HG02759 (cell line): ENCODE measurements around the gene ATG16L2.
A peak's percentile ranks its signal among the peaks of the same experiment; 100 is the strongest.
"Not testable (repeated sequence)": the region's sequence is repeated elsewhere in the genome, so short reads cannot be mapped to it uniquely, and the experiment has no call there.

Source experiments
- ATAC-seq: cut with Tn5 transposase; IDR thresholded peaks from one replicate; pipeline ENCODE4 v1.9.1; 2021; ENCODE audit warnings: mild to moderate bottlenecking, moderate library complexity; ENCODE audit not compliant: unreplicated experiment

ATG16L2 gene

GRCh38 chr11:72824811-72825505 is 10.7 kb downstream of the ATG16L2 start:
- no peak for ATAC-seq

- ATAC-seq = no peak
Observed at GRCh38 chr11:72825661-72826060, 11.4 kb downstream of the ATG16L2 start.

DNA sequence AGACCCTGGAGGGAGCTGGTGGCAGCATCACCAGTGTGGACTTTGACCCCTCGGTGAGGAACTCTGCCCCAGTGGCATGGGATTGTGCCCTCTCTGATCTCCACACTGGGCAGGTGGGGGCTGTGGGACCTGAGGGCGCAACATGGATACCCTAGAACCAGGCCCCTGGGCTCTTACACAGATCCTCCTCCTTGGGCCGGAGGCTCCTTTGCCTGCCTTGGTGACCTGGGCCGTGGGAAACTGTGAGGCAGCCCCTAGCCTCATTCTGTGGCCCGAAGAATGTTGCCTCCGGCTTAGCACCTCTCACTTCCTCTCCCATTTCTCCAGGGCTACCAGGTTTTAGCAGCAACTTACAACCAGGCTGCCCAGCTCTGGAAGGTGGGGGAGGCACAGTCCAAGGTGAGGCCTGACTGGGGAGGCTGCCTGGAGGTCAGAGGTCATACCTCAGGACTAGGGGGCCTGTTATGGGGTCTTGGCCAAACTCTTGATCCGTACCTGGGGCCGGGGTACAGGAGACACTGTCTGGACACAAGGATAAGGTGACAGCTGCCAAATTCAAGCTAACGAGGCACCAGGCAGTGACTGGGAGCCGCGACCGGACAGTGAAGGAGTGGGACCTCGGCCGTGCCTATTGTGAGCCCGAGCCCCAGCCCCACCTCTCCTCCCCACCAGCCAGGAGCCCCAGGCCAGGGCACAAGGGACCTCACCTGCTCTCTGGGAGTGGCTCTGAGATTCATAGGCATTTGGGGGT is 12.2 kb downstream of the ATG16L2 start:
- ATAC-seq = no peak

DNA sequence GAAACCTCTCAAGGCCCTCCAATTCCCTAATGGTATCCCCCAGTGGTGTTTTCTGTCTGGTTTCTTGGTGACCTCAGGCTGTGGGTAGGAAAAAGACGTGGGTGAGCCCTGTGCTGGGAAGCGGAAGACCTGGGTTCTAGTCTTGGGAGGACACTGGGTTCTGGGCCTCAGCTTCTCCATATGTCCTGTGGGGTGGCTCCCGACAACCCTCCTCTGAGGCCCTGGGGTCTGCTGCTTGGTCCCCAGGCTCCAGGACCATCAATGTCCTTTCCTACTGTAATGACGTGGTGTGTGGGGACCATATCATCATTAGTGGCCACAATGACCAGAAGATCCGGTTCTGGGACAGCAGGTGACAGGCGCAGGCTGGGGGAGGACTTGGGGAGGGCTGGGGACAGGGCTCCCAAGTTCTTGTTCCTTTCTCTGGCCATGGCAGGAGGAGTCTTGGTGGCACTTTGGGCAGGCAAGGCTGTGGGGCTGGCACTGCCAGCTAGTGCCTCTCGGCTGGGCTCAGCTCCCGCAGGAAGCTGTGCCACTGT is 12.8 kb downstream of the ATG16L2 start:
- ATAC-seq = no peak

GRCh38 chr11:72827656-72828055 is 13.4 kb downstream of the ATG16L2 start:
- not testable (repeated sequence) for ATAC-seq

GRCh38 chr11:72828081-72828567 is 13.9 kb downstream of the ATG16L2 start:
- ATAC-seq = no peak

DNA sequence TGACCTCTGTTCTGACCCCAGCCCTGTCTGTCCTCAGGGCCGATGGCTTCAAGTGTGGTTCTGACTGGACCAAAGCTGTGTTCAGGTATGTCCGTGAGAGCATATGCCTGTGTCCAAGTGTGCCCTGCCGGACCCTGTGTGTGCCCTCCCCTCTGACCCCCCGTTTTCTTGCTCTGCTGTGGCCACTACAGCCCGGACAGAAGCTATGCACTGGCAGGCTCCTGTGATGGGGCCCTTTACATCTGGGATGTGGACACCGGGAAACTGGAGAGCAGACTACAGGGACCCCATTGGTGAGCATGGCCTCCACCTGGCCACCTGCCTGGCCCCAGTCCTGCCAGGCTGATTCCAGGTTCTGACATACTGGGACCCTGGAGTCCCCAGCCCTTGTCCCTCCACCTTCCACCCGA is 14.5 kb downstream of the ATG16L2 start:
- no peak for ATAC-seq

- no peak for ATAC-seq
Observed at GRCh38 chr11:72829178-72829577, 15.0 kb downstream of the ATG16L2 start.

GRCh38 chr11:72829884-72830533 is 15.8 kb downstream of the ATG16L2 start:
- no peak for ATAC-seq

- peak; percentile 56 for ATAC-seq
Observed at GRCh38 chr11:72831521-72832300, 17.5 kb downstream of the ATG16L2 start.

GRCh38 chr11:72832301-72833082 is 18.3 kb downstream of the ATG16L2 start:
- ATAC-seq = no peak

DNA sequence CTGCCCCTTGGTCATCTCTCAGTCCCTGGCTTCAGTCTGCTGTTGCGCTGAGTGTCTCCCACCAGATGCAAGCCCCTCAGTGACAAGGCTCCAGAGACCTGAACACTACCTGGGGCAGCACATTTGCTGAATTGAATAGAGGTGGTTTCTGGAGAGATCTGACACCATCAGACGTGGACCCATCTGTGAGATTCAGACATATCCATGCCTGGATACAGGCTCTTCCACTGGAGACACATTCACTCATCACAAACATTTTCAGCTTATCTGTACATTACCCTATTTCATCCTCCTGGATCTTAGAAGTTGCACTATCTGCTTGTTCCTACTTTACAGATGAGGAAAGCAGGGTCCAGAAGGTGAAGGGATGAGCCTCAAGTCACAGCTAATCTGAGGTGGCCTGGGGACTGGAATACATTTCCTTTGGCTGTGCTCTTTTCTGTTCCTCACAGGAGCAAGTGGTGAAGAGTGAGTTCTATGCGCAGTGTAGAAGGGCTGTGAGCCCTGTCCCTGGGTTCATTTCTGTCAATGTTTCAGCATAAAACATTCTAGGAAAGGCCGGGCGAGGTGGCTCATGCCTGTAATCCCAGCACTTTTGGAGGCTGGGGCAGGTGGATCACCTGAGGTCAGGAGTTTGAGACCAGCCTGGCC is 19.0 kb downstream of the ATG16L2 start:
- no peak for ATAC-seq

- ATAC-seq = no peak
Observed at GRCh38 chr11:72833811-72834493, 19.7 kb downstream of the ATG16L2 start.

DNA sequence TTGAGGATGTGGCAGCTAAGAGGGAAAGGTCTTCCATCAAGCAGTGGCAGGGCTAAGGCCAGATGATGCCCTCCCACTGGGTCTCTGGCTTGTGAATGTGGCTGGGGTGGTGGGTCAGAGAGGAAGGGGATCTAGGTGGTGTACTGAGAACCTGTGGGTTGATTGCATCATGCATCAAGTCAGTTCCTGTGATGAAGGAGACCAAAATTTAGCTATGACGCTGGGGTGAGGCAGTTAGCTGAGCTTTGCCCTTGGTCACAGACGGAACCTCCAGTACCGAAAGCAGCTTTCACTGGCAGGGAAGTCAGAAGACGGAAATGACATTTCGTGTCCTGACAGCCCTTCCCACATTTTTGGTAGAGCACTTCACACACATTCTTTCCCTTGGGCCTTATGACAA is 20.7 kb downstream of the ATG16L2 start:
- ATAC-seq = no peak

DNA sequence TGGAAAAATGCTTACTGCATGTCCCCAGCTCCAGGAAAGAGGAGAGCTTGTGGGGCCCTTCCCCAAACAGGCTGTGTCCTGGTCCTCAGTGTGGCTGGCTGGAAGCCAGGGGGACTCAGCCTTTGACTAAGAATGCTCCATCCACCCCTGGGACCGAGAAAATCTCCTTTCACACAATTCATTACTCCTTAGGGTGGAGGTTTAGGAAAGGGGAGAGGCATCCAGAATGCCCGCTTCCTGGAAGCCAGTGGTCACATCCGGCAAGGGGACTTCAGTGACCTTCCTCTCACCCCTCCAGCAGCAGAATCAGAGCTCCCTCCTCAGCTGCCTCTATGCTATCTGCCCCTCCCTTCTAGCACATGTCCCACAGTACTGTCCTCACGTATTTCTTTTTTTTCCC is 21.9 kb downstream of the ATG16L2 start:
- no peak for ATAC-seq

- ATAC-seq = no peak
Observed at GRCh38 chr11:72838691-72839305, 24.6 kb downstream of the ATG16L2 start.

DNA sequence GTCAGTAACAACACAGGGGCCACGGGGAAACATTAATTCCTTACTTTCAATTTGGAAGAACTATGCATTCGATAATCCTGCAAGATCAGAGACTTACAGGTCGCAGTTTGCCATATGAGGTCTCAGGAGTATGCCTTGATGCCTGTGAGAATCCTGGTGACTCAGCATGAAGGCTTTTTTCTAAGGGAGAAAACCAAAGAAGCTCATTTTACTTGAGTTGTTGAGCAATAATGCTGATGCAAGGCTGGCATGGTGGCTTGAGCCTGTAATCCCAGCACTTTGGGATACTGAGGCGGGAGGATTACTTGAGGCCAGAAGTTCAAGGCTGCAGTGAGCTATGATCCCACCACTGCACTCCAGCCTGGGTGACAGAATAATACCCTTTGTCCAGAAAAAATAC is 26.6 kb downstream of the ATG16L2 start:
- ATAC-seq = no peak

- ATAC-seq = no peak
Observed at GRCh38 chr11:72841397-72841796, 27.2 kb downstream of the ATG16L2 start.
